ENCODE results near the gene STPG2. TPM values are rescaled to one million over a fixed set of nuclear protein-coding genes. Genes with fewer than 3 reads are reported as not detected.
"Not testable (repeated sequence)": the region's sequence is repeated elsewhere in the genome, so short reads cannot be mapped to it uniquely, and the experiment has no call there.

STPG2 gene
- total RNA-seq, 2 donors from 2014 or later = not detected

DNA sequence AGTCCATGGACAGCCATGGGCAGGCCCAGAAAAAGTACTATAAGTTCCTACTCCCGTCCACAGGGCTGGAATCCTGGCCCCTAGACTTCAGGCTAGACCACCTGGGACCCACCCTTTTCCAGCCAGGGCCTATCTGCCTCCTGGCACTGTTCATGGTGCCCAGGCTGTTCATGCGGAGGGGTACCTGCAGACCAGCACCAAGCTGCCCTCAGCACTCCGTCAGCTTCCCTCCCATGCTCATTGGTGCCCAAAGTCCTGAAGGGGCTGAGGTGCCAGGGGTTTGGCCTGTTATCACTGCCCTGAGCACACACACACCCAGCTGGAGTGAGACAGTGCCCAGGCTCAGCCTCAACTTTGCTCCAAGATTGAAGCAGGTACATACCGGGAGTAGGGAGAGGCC lies 477.7 kb downstream of the STPG2 start:
- no peak for ATAC-seq (replicated peaks in 1 of 2)
- Mint-ChIP-seq H3K4me1 (ENCODE audit: low read depth) (no peaks in the 10 kb centered on the region), H3K27ac (no peak overlapping the region), H3K4me3 (no peak overlapping the region), H3K36me3 (ENCODE audit: insufficient read depth in 2 of 2) (no peaks in the 10 kb centered on the region), H3K9me3 (no peaks in the 10 kb centered on the region), H3K27me3 (ENCODE audit: low read depth) (no peaks in the 10 kb centered on the region)
- no peak for DNase-seq

DNA sequence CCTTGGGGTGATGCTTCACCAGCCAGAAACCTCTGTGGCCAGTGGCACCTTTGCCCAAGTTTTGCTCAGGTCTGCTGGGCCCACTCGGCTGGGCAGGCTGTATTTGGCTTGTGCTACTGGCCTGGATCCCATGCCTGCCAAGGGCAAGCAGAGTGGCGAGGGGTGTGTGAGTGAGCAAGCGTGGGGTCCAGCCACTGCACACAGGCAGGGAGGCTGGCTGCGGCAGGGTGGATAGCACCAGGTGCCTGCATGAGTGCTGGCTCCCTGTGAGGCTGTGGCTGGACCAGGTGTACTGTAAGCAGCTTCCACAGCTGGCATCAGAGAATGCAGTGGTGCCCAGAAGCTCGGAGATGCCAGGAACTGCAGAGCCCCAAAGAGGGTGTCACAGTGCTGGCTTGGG lies 478.5 kb downstream of the STPG2 start:
- H3K9me3 Mint-ChIP-seq = no peaks in the 10 kb centered on the region

DNA sequence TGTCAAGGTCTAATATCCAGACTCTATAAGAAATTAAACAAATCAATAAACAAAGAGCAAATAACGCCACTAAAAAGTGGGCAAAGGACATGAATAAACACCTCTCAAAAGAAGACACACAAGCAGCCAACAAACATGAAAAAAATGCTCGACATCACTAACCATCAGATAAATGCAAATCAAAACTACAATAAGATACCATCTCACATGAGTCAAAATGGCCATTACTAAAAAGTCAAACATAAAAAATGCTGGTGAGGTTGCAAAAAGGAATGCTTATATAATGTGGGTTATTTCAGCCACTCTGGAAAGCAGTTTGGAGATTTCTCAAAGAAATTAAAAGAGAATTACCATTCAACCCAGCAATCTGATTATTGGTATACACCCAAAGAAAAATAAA lies 481.1 kb downstream of the STPG2 start:
- Mint-ChIP-seq H3K27me3 (ENCODE audit: low read depth) (no peaks in the 10 kb centered on the region), H3K4me3 (no peak overlapping the region), H3K9me3 (no peaks in the 10 kb centered on the region), H3K36me3 (ENCODE audit: insufficient read depth in 2 of 2) (no peaks in the 10 kb centered on the region), H3K27ac (no peak overlapping the region), H3K4me1 (ENCODE audit: low read depth) (no peaks in the 10 kb centered on the region)
- ATAC-seq (replicated peaks in 1 of 2) (no peak), DNase-seq (no peak)

More for the DNA sequence above, 478.5 kb downstream of the STPG2 start:
- Mint-ChIP-seq H3K27ac (no peak overlapping the region), H3K4me3 (no peak overlapping the region), H3K4me1 (ENCODE audit: low read depth) (no peaks in the 10 kb centered on the region), H3K27me3 (ENCODE audit: low read depth) (no peaks in the 10 kb centered on the region), H3K36me3 (ENCODE audit: insufficient read depth in 2 of 2) (no peaks in the 10 kb centered on the region)
- DNase-seq (no peak), ATAC-seq (replicated peaks in 1 of 2) (no peak)

GRCh38 chr4:97656044-97656720 lies 487.1 kb downstream of the STPG2 start:
- Mint-ChIP-seq H3K4me3 (no peak overlapping the region), H3K27ac (no peak overlapping the region), H3K36me3 (ENCODE audit: insufficient read depth in 2 of 2) (no peaks in the 10 kb centered on the region), H3K4me1 (ENCODE audit: low read depth) (no peaks in the 10 kb centered on the region), H3K27me3 (ENCODE audit: low read depth) (no peaks in the 10 kb centered on the region), H3K9me3 (no peaks in the 10 kb centered on the region)
- DNase-seq (no peak), ATAC-seq (replicated peaks in 1 of 2) (no peak)

DNA sequence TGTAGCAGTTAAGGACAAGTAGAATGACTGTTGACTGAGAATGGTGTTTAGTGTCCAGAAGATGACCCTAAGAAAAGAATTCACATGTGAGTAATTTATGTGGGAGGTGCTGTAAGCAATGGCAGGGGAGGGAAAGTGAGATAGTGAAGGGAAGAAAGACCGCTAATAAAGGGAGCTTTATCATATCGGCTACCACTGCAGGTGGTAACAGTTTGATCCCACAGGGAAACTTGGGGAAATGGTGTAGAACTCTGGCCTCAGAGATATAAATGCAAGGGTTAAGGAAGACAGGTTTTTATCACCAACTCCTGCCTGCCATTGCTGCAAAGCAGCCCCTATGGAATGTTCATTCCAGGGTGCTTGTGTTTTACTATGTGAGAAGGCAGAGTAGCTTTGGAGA lies 489.6 kb downstream of the STPG2 start:
- DNase-seq = no peak
- Mint-ChIP-seq H3K9me3 (no peaks in the 10 kb centered on the region), H3K4me3 (no peak overlapping the region), H3K36me3 (ENCODE audit: insufficient read depth in 2 of 2) (no peaks in the 10 kb centered on the region), H3K27me3 (ENCODE audit: low read depth) (no peaks in the 10 kb centered on the region), H3K27ac (no peak overlapping the region), H3K4me1 (ENCODE audit: low read depth) (no peaks in the 10 kb centered on the region)
- no peak for ATAC-seq (replicated peaks in 1 of 2)

DNA sequence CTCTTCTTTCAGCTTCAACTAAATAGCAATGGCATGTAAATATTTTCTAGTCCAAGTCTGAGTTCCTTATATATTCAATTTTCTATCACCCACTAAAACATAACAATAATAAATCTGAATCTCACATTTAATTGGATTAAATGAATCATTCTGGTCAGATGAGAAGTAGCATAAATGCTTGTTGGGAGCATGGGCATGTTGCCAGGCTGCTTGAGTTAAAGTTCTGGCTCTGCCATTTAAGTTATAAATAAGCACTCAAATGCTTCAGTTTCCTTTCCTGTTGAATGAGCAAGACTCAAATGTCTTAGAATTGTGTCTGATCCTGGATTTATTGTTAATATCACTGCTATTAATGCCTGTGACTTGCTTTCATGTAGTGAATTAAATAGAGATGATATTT lies 496.3 kb downstream of the STPG2 start:
- H3K36me3 Mint-ChIP-seq (ENCODE audit: insufficient read depth in 2 of 2) = no peaks in the 10 kb centered on the region
- H3K27me3 Mint-ChIP-seq (ENCODE audit: low read depth) = no peaks in the 10 kb centered on the region
- no peak for DNase-seq
- H3K4me3 Mint-ChIP-seq = no peak overlapping the region
- H3K4me1 Mint-ChIP-seq (ENCODE audit: low read depth) = no peaks in the 10 kb centered on the region
- no peak for ATAC-seq (replicated peaks in 1 of 2)
- no peaks in the 10 kb centered on the region for H3K9me3 Mint-ChIP-seq
- no peak overlapping the region for H3K27ac Mint-ChIP-seq

- no peak for DNase-seq
- ATAC-seq (replicated peaks in 1 of 2) = no peak
- H3K4me3 Mint-ChIP-seq = no peak overlapping the region
Measured at GRCh38 chr4:97645071-97645821, 498.0 kb downstream of the STPG2 start.

DNA sequence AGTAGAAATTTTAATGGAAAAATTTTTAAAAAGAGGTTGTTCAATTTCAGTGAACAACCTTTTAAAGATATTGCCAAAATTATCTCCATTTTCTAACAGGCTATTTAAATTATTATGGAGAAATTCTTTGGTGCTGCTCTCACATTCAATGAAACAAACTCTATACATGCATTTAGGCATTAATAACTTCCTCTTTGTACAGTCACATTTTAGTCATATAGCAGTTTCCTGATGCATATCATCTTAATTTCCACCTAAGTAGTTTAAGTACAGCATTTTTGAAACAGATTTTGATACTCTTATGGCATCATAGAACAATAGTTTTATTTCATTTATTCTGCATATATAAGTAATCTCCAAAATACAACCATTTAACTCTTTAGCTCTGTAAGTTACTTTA lies 500.1 kb downstream of the STPG2 start:
- Mint-ChIP-seq H3K27ac (no peak overlapping the region), H3K36me3 (ENCODE audit: insufficient read depth in 2 of 2) (no peaks in the 10 kb centered on the region), H3K27me3 (ENCODE audit: low read depth) (no peaks in the 10 kb centered on the region), H3K9me3 (no peaks in the 10 kb centered on the region), H3K4me3 (no peak overlapping the region), H3K4me1 (ENCODE audit: low read depth) (no peaks in the 10 kb centered on the region)
- DNase-seq = no peak
- ATAC-seq (replicated peaks in 1 of 2) = no peak

More at GRCh38 chr4:97645071-97645821, 498.0 kb downstream of the STPG2 start:
- no peak overlapping the region for H3K27ac Mint-ChIP-seq
- H3K4me1 Mint-ChIP-seq (ENCODE audit: low read depth) = no peaks in the 10 kb centered on the region
- no peaks in the 10 kb centered on the region for H3K9me3 Mint-ChIP-seq
- H3K36me3 Mint-ChIP-seq (ENCODE audit: insufficient read depth in 2 of 2) = no peaks in the 10 kb centered on the region
- H3K27me3 Mint-ChIP-seq (ENCODE audit: low read depth) = no peaks in the 10 kb centered on the region

DNA sequence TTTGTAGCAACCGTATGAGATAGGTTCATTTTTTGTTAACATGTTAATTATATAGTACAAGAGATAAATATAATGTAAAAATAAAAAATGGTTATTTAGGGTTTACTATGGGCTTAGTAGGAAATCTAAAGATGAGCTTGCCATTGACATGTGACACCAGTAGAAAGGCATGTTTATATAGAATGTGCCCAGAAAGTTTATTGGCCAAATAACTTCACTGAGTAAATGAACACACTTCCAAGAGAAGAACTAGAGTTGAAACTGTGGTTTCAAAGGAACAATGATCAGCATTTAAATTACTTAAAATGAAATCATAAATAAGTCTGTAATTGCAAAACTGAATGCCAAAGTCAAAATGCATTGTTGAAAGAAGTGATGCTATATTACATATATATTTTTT lies 503.3 kb downstream of the STPG2 start:
- Mint-ChIP-seq H3K27me3 (ENCODE audit: low read depth) (no peaks in the 10 kb centered on the region), H3K4me3 (no peak overlapping the region), H3K9me3 (no peaks in the 10 kb centered on the region), H3K4me1 (ENCODE audit: low read depth) (no peaks in the 10 kb centered on the region), H3K27ac (no peak overlapping the region), H3K36me3 (ENCODE audit: insufficient read depth in 2 of 2) (no peaks in the 10 kb centered on the region)
- no peak for ATAC-seq (replicated peaks in 1 of 2)
- DNase-seq = no peak

DNA sequence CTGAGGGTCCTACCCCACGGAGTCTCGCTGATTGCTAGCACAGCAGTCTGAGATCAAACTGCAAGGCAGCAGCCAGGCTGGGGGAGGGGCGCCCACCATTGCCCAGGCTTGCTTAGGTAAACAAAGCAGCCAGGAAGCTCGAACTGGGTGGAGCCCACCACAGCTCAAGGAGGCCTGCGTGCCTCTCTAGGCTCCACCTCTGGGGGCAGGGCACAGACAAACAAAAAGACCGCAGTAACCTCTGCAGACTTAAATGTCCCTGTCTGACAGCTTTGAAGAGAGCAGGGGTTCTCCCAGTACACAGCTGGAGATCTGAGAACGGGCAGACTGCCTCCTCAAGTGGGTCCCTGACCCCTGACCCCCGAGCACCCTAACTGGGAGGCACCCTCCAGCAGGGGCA lies 509.4 kb downstream of the STPG2 start:
- not testable (repeated sequence) for ATAC-seq (replicated peaks in 1 of 2); DNase-seq; H3K4me1 Mint-ChIP-seq (ENCODE audit: low read depth); H3K27ac Mint-ChIP-seq; H3K9me3 Mint-ChIP-seq; H3K27me3 Mint-ChIP-seq (ENCODE audit: low read depth); H3K36me3 Mint-ChIP-seq (ENCODE audit: insufficient read depth in 2 of 2); H3K4me3 Mint-ChIP-seq

GRCh38 chr4:97627750-97628149 lies 515.5 kb downstream of the STPG2 start:
- Mint-ChIP-seq H3K27me3 (ENCODE audit: low read depth) (no peaks in the 10 kb centered on the region), H3K9me3 (peaks cover 5 to 6% of the 10 kb centered on the region in 2 donors), H3K27ac (no peak overlapping the region), H3K4me3 (no peak overlapping the region), H3K4me1 (ENCODE audit: low read depth) (no peaks in the 10 kb centered on the region), H3K36me3 (ENCODE audit: insufficient read depth in 2 of 2) (peaks cover 0 to 3% of the 10 kb centered on the region in 2 donors)
- ATAC-seq (replicated peaks in 1 of 2) = no peak
- no peak for DNase-seq

DNA sequence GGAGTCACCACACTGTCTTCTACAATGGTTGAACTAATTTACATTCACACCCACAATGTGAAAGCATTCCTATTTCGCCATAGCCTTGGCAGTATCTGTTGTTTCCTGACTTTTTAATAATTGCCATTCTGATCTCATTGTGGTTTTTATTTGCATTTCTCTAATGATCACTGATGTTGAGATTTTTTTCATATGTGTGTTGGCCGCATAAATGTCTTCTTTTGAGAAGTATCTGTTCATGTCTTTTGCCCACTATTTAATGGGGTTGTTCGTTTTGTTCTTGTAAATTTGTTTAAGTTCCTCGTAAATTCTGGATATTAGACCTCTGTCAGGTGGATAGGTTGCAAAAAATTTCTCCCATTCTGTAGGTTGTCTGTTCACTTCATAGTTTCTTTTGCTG lies 519.1 kb downstream of the STPG2 start:
- no peaks in the 10 kb centered on the region for H3K4me1 Mint-ChIP-seq (ENCODE audit: low read depth)
- no peaks in the 10 kb centered on the region for H3K27me3 Mint-ChIP-seq (ENCODE audit: low read depth)
- H3K4me3 Mint-ChIP-seq = no peak overlapping the region
- no peak overlapping the region for H3K27ac Mint-ChIP-seq
- peaks cover 10 to 12% of the 10 kb centered on the region in 2 donors for H3K9me3 Mint-ChIP-seq
- H3K36me3 Mint-ChIP-seq (ENCODE audit: insufficient read depth in 2 of 2) = peaks cover 0 to 3% of the 10 kb centered on the region in 2 donors
- ATAC-seq (replicated peaks in 1 of 2) (no peak), DNase-seq (no peak)

DNA sequence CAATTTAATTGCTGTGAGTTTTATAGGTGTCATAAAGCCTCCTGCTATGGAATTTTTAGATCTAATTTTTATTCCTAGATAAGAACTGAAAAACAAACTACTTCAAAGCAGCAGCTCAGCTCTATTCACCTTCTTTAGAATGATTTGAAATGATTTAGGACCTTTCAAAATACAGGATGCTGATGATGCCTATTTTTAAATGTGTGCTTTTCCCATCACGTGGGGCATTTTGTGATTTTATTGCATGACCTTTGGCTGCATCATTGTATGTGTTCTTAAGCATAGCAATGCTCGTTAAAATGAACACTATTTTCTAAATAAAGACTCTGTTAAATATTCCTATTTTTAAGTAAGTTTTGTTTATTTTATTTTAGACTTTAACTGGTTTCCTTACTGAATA lies 537.3 kb downstream of the STPG2 start:
- ATAC-seq (replicated peaks in 1 of 2) (no peak), DNase-seq (no peak)
- no peak overlapping the region for H3K27ac Mint-ChIP-seq
- no peaks in the 10 kb centered on the region for H3K27me3 Mint-ChIP-seq (ENCODE audit: low read depth)
- H3K9me3 Mint-ChIP-seq = peaks cover 2 to 4% of the 10 kb centered on the region in 2 donors
- no peaks in the 10 kb centered on the region for H3K36me3 Mint-ChIP-seq (ENCODE audit: insufficient read depth in 2 of 2)
- H3K4me3 Mint-ChIP-seq = no peak overlapping the region
- no peaks in the 10 kb centered on the region for H3K4me1 Mint-ChIP-seq (ENCODE audit: low read depth)

DNA sequence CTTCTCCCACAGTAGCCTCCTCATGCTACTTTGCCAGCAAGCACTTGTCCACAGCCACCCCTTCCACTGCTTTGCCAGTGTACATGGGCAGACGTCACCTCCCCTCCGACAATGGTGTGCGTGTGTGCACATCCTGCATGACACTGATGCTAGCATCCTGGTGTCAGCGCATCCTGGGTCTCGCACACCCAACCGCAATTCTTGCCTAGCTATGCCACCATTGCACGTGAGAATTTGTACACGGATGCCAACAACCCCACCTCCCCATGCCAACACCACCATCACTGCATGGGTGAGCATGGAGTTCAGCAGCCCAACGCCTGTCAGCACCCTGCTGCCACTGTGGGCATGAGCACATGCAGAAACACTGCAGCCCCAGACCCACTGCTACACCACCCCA lies 550.0 kb downstream of the STPG2 start:
- Mint-ChIP-seq H3K9me3 (peaks cover 9 to 16% of the 10 kb centered on the region in 2 donors), H3K4me1 (ENCODE audit: low read depth) (no peaks in the 10 kb centered on the region), H3K27me3 (ENCODE audit: low read depth) (no peaks in the 10 kb centered on the region), H3K4me3 (no peak overlapping the region), H3K36me3 (ENCODE audit: insufficient read depth in 2 of 2) (no peaks in the 10 kb centered on the region), H3K27ac (no peak overlapping the region)
- ATAC-seq (replicated peaks in 1 of 2) (no peak), DNase-seq (no peak)
